Measurements from ENCODE around the gene NPTXR. TPM values are rescaled to one million over a fixed set of nuclear protein-coding genes. Genes with fewer than 3 reads are reported as not detected.

Gene NPTXR
- total and polyA plus RNA-seq, 8 donors, result 4.5 to 13.3 (median 9.2) TPM

DNA sequence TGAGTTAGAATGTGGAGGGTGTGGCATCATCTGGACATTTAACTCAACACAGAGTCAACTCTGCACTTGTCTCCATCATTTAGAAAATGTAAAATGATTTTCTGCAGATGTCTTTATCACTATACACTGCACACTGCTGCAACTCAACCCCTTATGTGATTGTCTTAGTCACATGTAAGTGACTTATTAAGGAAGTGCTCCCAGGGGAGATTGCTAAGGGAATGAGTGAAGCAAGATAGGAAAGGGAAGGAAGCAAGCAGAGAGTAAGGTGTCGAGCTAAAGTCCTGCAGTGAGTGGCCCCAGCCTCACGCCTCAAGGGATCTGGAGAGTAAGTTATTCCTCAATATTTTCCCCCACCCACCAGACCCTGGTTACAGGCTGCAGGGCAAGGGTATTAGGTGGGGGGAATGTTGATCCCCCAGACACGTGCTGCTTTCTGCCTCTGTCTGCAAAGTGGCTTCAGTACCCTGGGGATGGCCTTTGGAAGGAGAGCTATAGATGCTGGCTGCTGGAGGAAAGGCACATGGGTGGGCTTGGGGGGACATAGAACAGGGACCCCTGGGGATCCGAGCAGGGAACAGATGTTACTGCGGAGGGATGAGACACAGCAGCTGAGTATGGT, 35.4 kb upstream of the NPTXR start:
- TF ChIP-seq, protein P1, sequence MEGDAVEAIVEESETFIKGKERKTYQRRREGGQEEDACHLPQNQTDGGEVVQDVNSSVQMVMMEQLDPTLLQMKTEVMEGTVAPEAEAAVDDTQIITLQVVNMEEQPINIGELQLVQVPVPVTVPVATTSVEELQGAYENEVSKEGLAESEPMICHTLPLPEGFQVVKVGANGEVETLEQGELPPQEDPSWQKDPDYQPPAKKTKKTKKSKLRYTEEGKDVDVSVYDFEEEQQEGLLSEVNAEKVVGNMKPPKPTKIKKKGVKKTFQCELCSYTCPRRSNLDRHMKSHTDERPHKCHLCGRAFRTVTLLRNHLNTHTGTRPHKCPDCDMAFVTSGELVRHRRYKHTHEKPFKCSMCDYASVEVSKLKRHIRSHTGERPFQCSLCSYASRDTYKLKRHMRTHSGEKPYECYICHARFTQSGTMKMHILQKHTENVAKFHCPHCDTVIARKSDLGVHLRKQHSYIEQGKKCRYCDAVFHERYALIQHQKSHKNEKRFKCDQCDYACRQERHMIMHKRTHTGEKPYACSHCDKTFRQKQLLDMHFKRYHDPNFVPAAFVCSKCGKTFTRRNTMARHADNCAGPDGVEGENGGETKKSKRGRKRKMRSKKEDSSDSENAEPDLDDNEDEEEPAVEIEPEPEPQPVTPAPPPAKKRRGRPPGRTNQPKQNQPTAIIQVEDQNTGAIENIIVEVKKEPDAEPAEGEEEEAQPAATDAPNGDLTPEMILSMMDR (IDR thresholded peaks at IDR 0.05), result no peak
- no peak for DNase-seq
- H3K4me1 ChIP-seq, result peaks cover 13 to 15% of the 10 kb centered on the region in 2 donors
- ATAC-seq, result no peak
- no peaks in the 10 kb centered on the region for H3K36me3 ChIP-seq
- H3K27ac ChIP-seq, result no peak overlapping the region
- H3K4me3 ChIP-seq, result no peak overlapping the region
- no peaks in the 10 kb centered on the region for H3K27me3 ChIP-seq
- intact Hi-C loops (cut with DNase I), result loop anchor here in 1 of 2 donors (10.0 kb wide), 1 partner anchor 246 kb away; no protein-coding TSS in a partner anchor
- no peaks in the 10 kb centered on the region for H3K9me3 ChIP-seq

DNA sequence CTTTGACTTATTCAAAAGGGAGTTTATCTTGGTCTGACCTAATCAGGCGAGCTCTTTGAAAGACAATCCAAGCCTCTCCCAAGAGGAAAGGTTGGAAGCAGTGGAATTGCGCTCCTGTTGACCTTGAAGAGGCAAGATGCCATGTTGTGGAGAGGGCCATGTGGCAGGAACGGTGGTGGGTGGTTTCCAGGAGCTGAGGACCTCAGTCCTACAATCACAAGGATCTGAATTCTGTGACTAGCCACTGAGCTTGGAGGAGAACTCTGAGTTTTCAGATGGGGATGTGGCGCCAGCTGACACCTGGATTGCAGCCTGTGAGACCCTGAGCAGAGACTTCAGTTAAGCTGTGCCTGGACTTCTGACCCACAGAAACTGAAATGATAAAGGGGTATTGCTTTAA, 34.2 kb upstream of the NPTXR start:
- H3K9me3 ChIP-seq, result no peaks in the 10 kb centered on the region

DNA sequence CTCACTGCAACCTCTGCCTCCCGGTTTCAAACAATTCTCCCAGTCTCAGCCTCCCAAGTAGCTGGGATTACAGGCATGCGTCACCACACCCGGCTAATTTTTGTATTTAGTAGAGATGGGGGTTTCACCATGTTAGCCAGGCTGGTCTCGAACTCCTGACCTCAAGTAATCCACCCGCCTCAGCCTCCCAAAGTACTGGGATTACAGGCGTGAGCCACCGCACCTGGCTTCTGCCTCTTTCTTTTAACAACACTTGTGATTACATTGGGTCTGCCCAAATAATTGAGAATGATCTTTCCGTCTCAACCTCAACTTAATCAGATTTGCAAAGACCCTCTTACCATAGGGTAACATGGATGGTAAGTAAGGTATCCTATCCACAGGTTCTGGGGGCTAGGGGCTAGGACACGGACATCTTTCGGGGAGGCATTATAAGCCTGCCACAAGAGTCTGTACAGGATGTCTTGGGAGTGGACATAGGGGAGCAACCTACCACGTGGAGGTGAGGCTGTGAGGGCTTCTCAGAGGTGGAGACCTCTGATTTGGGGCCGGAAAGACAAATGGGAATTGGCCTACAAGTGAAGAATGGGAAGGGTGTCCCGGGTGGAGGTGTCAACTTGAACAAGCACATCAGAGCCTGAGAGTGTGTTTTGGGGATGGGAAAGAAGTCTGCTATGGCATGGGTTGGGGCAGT, 30.8 kb upstream of the NPTXR start:
- TF ChIP-seq, protein P1 (IDR thresholded peaks at IDR 0.05), result no peak
- intact Hi-C loops (cut with DNase I), result loop anchor here in 1 of 2 donors (10.0 kb wide), 1 partner anchor 250 kb away; no protein-coding TSS in a partner anchor
- H3K27ac ChIP-seq, result no peak overlapping the region
- no peak for ATAC-seq
- H3K4me1 ChIP-seq, result peaks cover 12 to 22% of the 10 kb centered on the region in 2 donors
- H3K4me3 ChIP-seq, result no peak overlapping the region
- no peaks in the 10 kb centered on the region for H3K9me3 ChIP-seq
- DNase-seq, result no peak
- no peaks in the 10 kb centered on the region for H3K27me3 ChIP-seq
- H3K36me3 ChIP-seq, result peaks cover 0 to 1% of the 10 kb centered on the region in 2 donors

More for the DNA sequence above, 34.2 kb upstream of the NPTXR start:
- Histone ChIP-seq H3K4me3 (no peak overlapping the region), H3K36me3 (no peaks in the 10 kb centered on the region), H3K27me3 (no peaks in the 10 kb centered on the region), H3K27ac (no peak overlapping the region), H3K4me1 (peaks cover 13 to 19% of the 10 kb centered on the region in 2 donors)
- intact Hi-C loops (cut with DNase I), result loop anchor here in 1 of 2 donors (10.0 kb wide), 1 partner anchor 247 kb away; no protein-coding TSS in a partner anchor
- no peak for ATAC-seq
- TF ChIP-seq, protein P1 (IDR thresholded peaks at IDR 0.05), result no peak
- DNase-seq, result no peak

DNA sequence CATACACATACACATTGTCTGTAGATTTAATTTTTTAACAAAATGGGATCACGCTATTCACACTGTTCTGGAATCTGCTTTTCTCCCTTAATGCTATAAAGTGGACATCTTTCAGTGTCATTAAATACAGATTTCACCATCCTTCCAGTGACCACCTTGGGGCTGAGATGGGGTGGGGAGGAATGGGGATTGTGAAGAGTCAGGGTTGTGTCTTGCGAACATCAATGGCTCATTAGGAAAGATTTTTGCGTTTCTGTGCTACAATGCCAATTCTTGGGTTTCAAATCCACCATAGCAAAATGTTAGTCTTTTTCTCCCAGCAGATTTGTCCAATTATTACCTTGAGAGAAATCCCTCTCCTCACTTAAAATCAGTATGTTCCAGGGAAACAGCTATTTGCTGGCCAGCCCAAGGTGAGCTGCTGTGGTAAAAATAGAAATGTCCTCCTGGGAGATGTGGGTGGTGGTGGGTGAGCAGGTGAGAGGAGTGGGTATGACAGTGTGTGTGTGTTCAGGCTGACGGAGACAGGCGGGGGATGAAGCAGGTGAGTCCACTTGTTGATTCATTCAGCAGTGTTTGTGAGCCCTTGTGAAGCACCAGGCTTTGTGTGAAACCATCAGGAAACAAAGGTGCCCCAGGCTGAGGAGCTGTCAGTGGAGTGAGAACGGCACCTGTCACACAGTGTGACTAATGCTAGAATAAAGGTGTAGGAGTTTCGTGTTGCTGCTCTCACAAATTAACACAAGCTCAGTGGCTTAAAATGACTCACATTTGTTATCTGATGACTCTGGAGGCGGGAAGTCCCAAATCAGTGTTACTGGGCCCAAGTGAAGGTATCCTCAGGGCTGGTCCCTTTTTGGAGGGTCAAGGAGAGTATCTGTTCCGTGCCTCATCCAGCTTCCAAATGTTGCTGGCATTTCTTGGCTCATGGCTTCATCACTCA, 29.9 kb upstream of the NPTXR start:
- H3K27ac ChIP-seq, result peak overlapping the region; percentile 89 to 96
- no peaks in the 10 kb centered on the region for H3K27me3 ChIP-seq
- DNase-seq, result no peak
- H3K36me3 ChIP-seq, result peaks cover 0 to 5% of the 10 kb centered on the region in 2 donors
- intact Hi-C loops (cut with DNase I), result loop anchor here in 1 of 2 donors (10.0 kb wide), 1 partner anchor 251 kb away; no protein-coding TSS in a partner anchor
- TF ChIP-seq, protein P1 (IDR thresholded peaks at IDR 0.05), result no peak
- no peak for ATAC-seq
- peaks cover 12 to 31% of the 10 kb centered on the region in 2 donors for H3K4me1 ChIP-seq
- H3K9me3 ChIP-seq, result no peaks in the 10 kb centered on the region
- peak overlapping the region; percentile 64 to 88 for H3K4me3 ChIP-seq

Data from left lung (tissue), 10 donors.